HepG2 (cell line): ENCODE measurements around the gene ZNF274. TPM values are rescaled to one million over a fixed set of nuclear protein-coding genes. Genes with fewer than 3 reads are reported as not detected.

Experiments
- ATAC-seq: fragments of 200-7000 bp; cut with Tn5 transposase; 3 replicates; pipeline ENCODE4 v1.9.1; 2020; ENCODE audit warnings: mild to moderate bottlenecking, moderate library complexity
- Bru-seq: library from RNA; stranded (reverse); fragments of 400-500 nt; gene quantifications from one replicate; lab custom pipeline; 2021; lab: Mats Ljungman, UMichigan
- BruChase-seq, 2 experiments: library from RNA; stranded (reverse); fragments of 400-500 nt; gene quantifications; one replicate each; lab custom pipeline; 2021; lab: Mats Ljungman, UMichigan
- BruUV-seq: library from RNA; stranded (reverse); fragments of 400-500 nt; replicated peaks from 2 replicates; lab custom pipeline; 2021; lab: Mats Ljungman, UMichigan
- CTCF ChIA-PET: fragments of 300-600 bp; formaldehyde crosslinking; extraction: SDS; loops from one replicate; lab custom pipeline; 2021; ENCODE audit warnings: low total read pairs, inconsistent platforms, low intra/inter-chr PET ratio; lab: Yijun Ruan, JAX
- POLR2A ChIA-PET: fragments of 350-600 bp; sonication (Branson Sonifier 250); formaldehyde crosslinking; loops from one replicate; lab custom pipeline; 2020; ENCODE audit warnings: antibody characterized with exemption, inconsistent platforms; lab: Yijun Ruan, JAX
- DNase-seq: peaks from one replicate; pipeline ENCODE4 v3.0.0-alpha.2; 2015; ENCODE audit warnings: low spot score
- FAIRE-seq: peaks from 3 replicates; lab custom pipeline; 2011; peaks lifted over from hg19 to GRCh38; lab: Jason Lieb, UNC
- H2AFZ ChIP-seq: one replicate; pipeline ENCODE4 v1.6.1; 2011; ENCODE audit warnings: low read length, inconsistent platforms
- H3K27ac ChIP-seq: fragments of 300-600 bp; 3 replicates; pipeline ENCODE4 v1.8.0; 2011; ENCODE audit warnings: mixed run types, mild to moderate bottlenecking, mixed read lengths, low read length, inconsistent platforms; ENCODE audit not compliant: insufficient read depth; ENCODE audit errors: extremely low read length
- H3K27me3 ChIP-seq, 2 experiments: fragments of 200-600 bp in 1 of 2; 2 replicates in 1 of 2; 3 replicates in 1 of 2; pipeline versions ENCODE4 v1.6.0 to v1.8.0; 2011; ENCODE audit warnings: low read length in 2 of 2, mild to moderate bottlenecking in 2 of 2, moderate library complexity in 2 of 2, inconsistent platforms in 1 of 2; ENCODE audit not compliant: insufficient read depth in 2 of 2, control insufficient read depth in 1 of 2
- H3K36me3 ChIP-seq, 2 experiments: fragments of 200-600 bp in 1 of 2; replicated peaks in 1 of 2; 2 replicates in 1 of 2; 3 replicates in 1 of 2; pipeline versions ENCODE4 v1.5.1 to v1.8.0; 2011; ENCODE audit warnings: low read length in 2 of 2, inconsistent platforms in 1 of 2; ENCODE audit not compliant: insufficient read depth in 2 of 2, control insufficient read depth in 1 of 2
- H3K4me1 ChIP-seq: 2 replicates; pipeline ENCODE4 v1.5.1; 2012; ENCODE audit warnings: low read length, inconsistent platforms; ENCODE audit not compliant: insufficient read depth
- H3K4me2 ChIP-seq: 2 replicates; pipeline ENCODE4 v1.6.0; 2011; ENCODE audit warnings: low read depth, low read length, inconsistent platforms
- H3K4me3 ChIP-seq, 3 experiments: fragments of 200-600 bp in 1 of 3; sonication (generic), shearing (Covaris generic) in 1 of 3; replicated peaks in 1 of 3; 2 replicates each; pipeline ENCODE4 v1.5.1; 2011 to 2016; ENCODE audit warnings: low read length in 3 of 3, inconsistent platforms in 2 of 3, low read depth in 2 of 3, mild to moderate bottlenecking in 2 of 3, control low read depth in 1 of 3, mixed read lengths in 1 of 3; ENCODE audit not compliant: insufficient read depth in 1 of 3
- H3K79me2 ChIP-seq: one replicate; pipeline ENCODE4 v1.6.1; 2011; ENCODE audit warnings: low read length, inconsistent platforms; ENCODE audit not compliant: insufficient read depth
- H3K9ac ChIP-seq: 2 replicates; pipeline ENCODE4 v1.6.0; 2011; ENCODE audit warnings: mild to moderate bottlenecking, low read depth, low read length, inconsistent platforms; ENCODE audit not compliant: insufficient read depth
- H3K9me3 ChIP-seq: 2 replicates; pipeline ENCODE4 v1.5.1; 2012; ENCODE audit warnings: mild to moderate bottlenecking, low read length
- H4K20me1 ChIP-seq: 2 replicates; pipeline ENCODE4 v1.6.0; 2011; ENCODE audit warnings: inconsistent platforms, mild to moderate bottlenecking, low read length, moderate library complexity; ENCODE audit not compliant: insufficient read depth
- ARNTL ChIP-seq: sonication (generic); formaldehyde crosslinking; IDR thresholded peaks from 2 replicates; pipeline ENCODE4 v1.4.0; 2020; ENCODE audit warnings: mild to moderate bottlenecking, missing genetic modification reagents
- DRAP1 ChIP-seq: IDR thresholded peaks from 2 replicates; pipeline ENCODE4 v1.6.1; 2016; ENCODE audit warnings: missing genetic modification reagents, missing compliant biosample characterization
- IKZF1 ChIP-seq: fragments of 450-650 bp; IDR thresholded peaks from 2 replicates; pipeline ENCODE4 v1.7.1; 2016
- RFX5 ChIP-seq: IDR thresholded peaks from 2 replicates; pipeline ENCODE4 v1.6.1; 2011; ENCODE audit warnings: low read depth, low read length, improper control_type of control experiment
- TFAP4 ChIP-seq: sonication (generic); IDR thresholded peaks from 2 replicates; pipeline ENCODE4 v1.6.1; 2016; ENCODE audit warnings: low read depth, borderline replicate concordance
- U2AF1 ChIP-seq: fragments of 200-400 bp; formaldehyde crosslinking; optimal IDR thresholded peaks from 2 replicates; pipeline ENCODE3; 2017; ENCODE audit warnings: mild to moderate bottlenecking, low read depth, low read length
- ZNF558 ChIP-seq: sonication (generic); formaldehyde crosslinking; IDR thresholded peaks from 2 replicates; pipeline ENCODE4 v1.9.0; 2022; ENCODE audit warnings: mild to moderate bottlenecking, missing genetic modification reagents, borderline replicate concordance
- WGBS: methylation state at CpG from one replicate; pipeline ENCODE4 v1.1.6; 2017; ENCODE audit warnings: low lambda C conversion rate; 5-methylcytosine and 5-hydroxymethylcytosine counted together
- in situ Hi-C: cut with HindIII; loops from 2 replicates; pipeline ENCODE4 v1.10.0; 2017; ENCODE audit warnings: low pct_unique_long_range_greater_than_20kb; ENCODE audit not compliant: extremely low pct_ligation_motif_present
- intact Hi-C: fragments of 100-400 bp; cut with micrococcal nuclease; formaldehyde crosslinking; loops from one replicate; pipeline ENCODE4 v1.10.0; 2022; ENCODE audit not compliant: unreplicated experiment
- long read RNA-seq, 2 experiments: library from RNA in 1 of 2; library from polyadenylated mRNA in 1 of 2; stranded (forward) in 1 of 2; unstranded in 1 of 2; transcript quantifications; one replicate each; pipeline ENCODE4 v2.0.0, GENCODE V29; 2019 to 2022
- polyA minus RNA-seq, 3 experiments: library from RNA; depleted of rRNA, polyadenylated mRNA; stranded (reverse); fragments of >200 nt; gene quantifications; 2 replicates each; pipeline ENCODE4 v1.2.3, GENCODE V29; 2011; ENCODE audit warnings: low replicate concordance in 1 of 3
- polyA plus RNA-seq, 8 experiments: library from polyadenylated mRNA; depleted of rRNA in 3 of 8; stranded (reverse) in 7 of 8; unstranded in 1 of 8; fragments of >200 nt; fragmentation: Illumina TruSeq in 4 of 8; extraction: Trizol in 4 of 8; gene quantifications; 2 replicates each; pipeline versions ENCODE4 v1.2.1 to v1.2.3, GENCODE V29; 2011 to 2016; ENCODE audit warnings: low read depth in 4 of 8, missing spikeins in 1 of 8, mixed read lengths in 1 of 8; ENCODE audit not compliant: insufficient read depth in 1 of 8
- total RNA-seq, 5 experiments: library from RNA; depleted of rRNA; stranded (reverse); fragments of >200 nt; fragmentation: Illumina TruSeq; extraction: Trizol; gene quantifications; 2 replicates each; pipeline ENCODE4 v1.2.3, GENCODE V29; 2016; ENCODE audit warnings: low read depth in 1 of 5
- TF ChIP-seq, protein P1 (sequence below), 2 experiments: sonication (generic) in 1 of 2; formaldehyde crosslinking in 1 of 2; IDR thresholded peaks; 2 replicates each; pipeline versions ENCODE4 v1.4.0 to v1.6.1; 2016 to 2020; ENCODE audit warnings: borderline replicate concordance in 1 of 2, low read depth in 1 of 2, mild to moderate bottlenecking in 1 of 2, missing genetic modification reagents in 1 of 2

Gene ZNF274
- total RNA-seq (2016; rRNA removed; fragmentation: Illumina TruSeq; extraction: Trizol) (17.0 and 23.0 TPM in 2 replicates), polyA plus RNA-seq (2011; rRNA removed) (16.1 and 21.0 TPM in 2 replicates), polyA minus RNA-seq (2011; rRNA and poly(A)+ RNA removed; ENCODE audit: low replicate concordance) (20.7 and 49.1 TPM in 2 replicates), Bru-seq, nascent RNA (percentile 82 among the genes with signal in this experiment), BruChase-seq, experiment 1, labeled RNA remaining after a 6-hour chase (percentile 79 among the genes with signal in this experiment), BruChase-seq, experiment 2, labeled RNA remaining after a 2-hour chase (percentile 82 among the genes with signal in this experiment)
- 5.1 and 6.0 TPM in 2 replicates for total RNA-seq (2016; cell fraction: cytosol; rRNA removed; fragmentation: Illumina TruSeq; extraction: Trizol; ENCODE audit: low read depth)
- total RNA-seq (2016; cell fraction: insoluble cytoplasmic fraction; rRNA removed; fragmentation: Illumina TruSeq; extraction: Trizol), result 18.4 and 20.3 TPM in 2 replicates
- 10.2 and 11.1 TPM in 2 replicates for total RNA-seq (2016; cell fraction: membrane; rRNA removed; fragmentation: Illumina TruSeq; extraction: Trizol)
- total RNA-seq (2016; cell fraction: nucleus; rRNA removed; fragmentation: Illumina TruSeq; extraction: Trizol), result 25.3 and 28.4 TPM in 2 replicates
- polyA plus RNA-seq (2011; cell fraction: cytosol; rRNA removed), result 13.9 and 15.9 TPM in 2 replicates
- 35.9 and 43.6 TPM in 2 replicates for polyA plus RNA-seq (2011; cell fraction: nucleus; rRNA removed)
- polyA plus RNA-seq (2012), result 15.5 and 19.8 TPM in 2 replicates
- 1.7 and 1.9 TPM in 2 replicates for polyA plus RNA-seq (2016; cell fraction: cytosol; fragmentation: Illumina TruSeq; extraction: Trizol; ENCODE audit: low read depth)
- polyA plus RNA-seq (2016; cell fraction: insoluble cytoplasmic fraction; fragmentation: Illumina TruSeq; extraction: Trizol; ENCODE audit: low read depth), result 13.2 and 15.6 TPM in 2 replicates
- polyA plus RNA-seq (2016; cell fraction: membrane; fragmentation: Illumina TruSeq; extraction: Trizol; ENCODE audit: low read depth), result 3.7 and 4.5 TPM in 2 replicates
- 38.7 and 40.7 TPM in 2 replicates for polyA plus RNA-seq (2016; cell fraction: nucleus; fragmentation: Illumina TruSeq; extraction: Trizol; ENCODE audit: insufficient read depth, low read depth)
- polyA minus RNA-seq (2011; cell fraction: cytosol; rRNA and poly(A)+ RNA removed), result 7.5 and 9.9 TPM in 2 replicates
- 43.8 and 44.7 TPM in 2 replicates for polyA minus RNA-seq (2011; cell fraction: nucleus; rRNA and poly(A)+ RNA removed)
- long read RNA-seq, experiment 1, transcript ZNF274-212 (8 exons, 2,538 nt), result major isoform, 9 of 16 reads
- long read RNA-seq, experiment 1, partial matches to known transcripts, result 4 of 16 reads
- long read RNA-seq, experiment 1, other reads (novel, unspliced or antisense), result 3 of 16 reads
- long read RNA-seq, experiment 2, full-length matches to known transcripts, result 8 of 16 reads
- long read RNA-seq, experiment 2, partial matches to known transcripts, result 6 of 16 reads
- long read RNA-seq, experiment 2, other reads (novel, unspliced or antisense), result 2 of 16 reads

- H3K9ac ChIP-seq, result peak within 1 kb of the TSS; percentile 96
- FAIRE-seq (peak; percentile 26), DNase-seq (peak; percentile 90), ATAC-seq (peak; percentile 92)
- ChIA-PET CTCF (interaction anchor here (1.6 kb wide), 1 partner anchor 127 kb away, joined by 11 read pairs; no protein-coding TSS in a partner anchor), POLR2A (interaction anchor here (0.6 to 1.9 kb wide), 20 partner anchors 12 to 777 kb away, joined by 3 to 16 read pairs (median 4); partner anchors contain the start of genes ERVK3-1, TRIM28, ZBTB45 and ZNF329)
- in situ Hi-C loops, result loop anchor here (5.0 kb wide), 1 partner anchor 124 kb away; the partner anchor contains the start of gene ERVK3-1
- H4K20me1 ChIP-seq, result no peaks in the 10 kb centered on the region
- peaks cover 20 to 28% of the 10 kb centered on the region in 2 experiments for H3K36me3 ChIP-seq
- under 1% methylated on average over 24 of the region's 80 CpGs for WGBS
- H3K4me3 ChIP-seq, result peak within 1 kb of the TSS; percentile 77 to 93 (median 88)
- H3K4me2 ChIP-seq, result peak within 1 kb of the TSS; percentile 93
- BruUV-seq, result no TSS peak
- peaks cover 65% of the 10 kb centered on the region for H3K9me3 ChIP-seq
- H3K4me1 ChIP-seq, result peaks cover 12% of the 10 kb centered on the region
- intact Hi-C loops, result loop anchor here (1.0 to 5.0 kb wide), 5 partner anchors 44 to 204 kb away; partner anchors contain the start of genes ERVK3-1, RPS5, ZNF544 and ZNF8
- no peaks in the 10 kb centered on the region; a peak in 1 of 5 replicates for H3K27me3 ChIP-seq
- peak within 1 kb of the TSS; percentile 100 for H3K27ac ChIP-seq
- H3K79me2 ChIP-seq, result peaks cover 10% of the 10 kb centered on the region
- peak within 1 kb of the TSS; percentile 20 for H2AFZ ChIP-seq
- TF ChIP-seq TFAP4 (peak; percentile 34; the same call in 1 of the 2 replicates), IKZF1 (no peak), DRAP1 (CRISPR knock-in tag) (peak; percentile 42; the same call in 1 of the 2 replicates), U2AF1 (peak; percentile 74), ZNF558 (CRISPR knock-in tag) (peak; percentile 58; the same call in 1 of the 2 replicates), RFX5 (no peak), ARNTL (CRISPR knock-in tag) (peak; percentile 53)
- TF ChIP-seq, protein P1, sequence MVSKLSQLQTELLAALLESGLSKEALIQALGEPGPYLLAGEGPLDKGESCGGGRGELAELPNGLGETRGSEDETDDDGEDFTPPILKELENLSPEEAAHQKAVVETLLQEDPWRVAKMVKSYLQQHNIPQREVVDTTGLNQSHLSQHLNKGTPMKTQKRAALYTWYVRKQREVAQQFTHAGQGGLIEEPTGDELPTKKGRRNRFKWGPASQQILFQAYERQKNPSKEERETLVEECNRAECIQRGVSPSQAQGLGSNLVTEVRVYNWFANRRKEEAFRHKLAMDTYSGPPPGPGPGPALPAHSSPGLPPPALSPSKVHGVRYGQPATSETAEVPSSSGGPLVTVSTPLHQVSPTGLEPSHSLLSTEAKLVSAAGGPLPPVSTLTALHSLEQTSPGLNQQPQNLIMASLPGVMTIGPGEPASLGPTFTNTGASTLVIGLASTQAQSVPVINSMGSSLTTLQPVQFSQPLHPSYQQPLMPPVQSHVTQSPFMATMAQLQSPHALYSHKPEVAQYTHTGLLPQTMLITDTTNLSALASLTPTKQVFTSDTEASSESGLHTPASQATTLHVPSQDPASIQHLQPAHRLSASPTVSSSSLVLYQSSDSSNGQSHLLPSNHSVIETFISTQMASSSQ (IDR thresholded peaks at IDR 0.05; ENCODE audit: low read depth), result no peak
- TF ChIP-seq, protein P1 (CRISPR knock-in tag; IDR thresholded peaks at IDR 0.05; ENCODE audit: borderline replicate concordance), result 0 out of 2 replicates have a peak, but pooled peaks have one; percentile 29
Measured at GRCh38 chr19:58182989-58183816, at the start of gene ZNF274. ZNF274 (plus strand) TSS chr19:58183061; CDS start chr19:58183966, 905 bp downstream.
